Smooth muscle cell (in vitro differentiated cells): ENCODE results near the gene TARBP2. TPM values are rescaled to one million over a fixed set of nuclear protein-coding genes. Genes with fewer than 3 reads are reported as not detected.

Source experiments
- DNase-seq: peaks from one replicate; lab custom pipeline; 2025; ENCODE audit not compliant: unreplicated experiment; lab: John Stamatoyannopoulos, UW
- H2AFZ ChIP-seq: fragments of 200-600 bp; sonication (generic); 2 replicates; pipeline ENCODE4 v1.6.0; 2016; ENCODE audit warnings: antibody characterized with exemption, low read depth, mild to moderate bottlenecking
- H3F3A ChIP-seq: fragments of 200-600 bp; sonication (generic); 2 replicates; pipeline ENCODE4 v1.6.0; 2017; ENCODE audit warnings: antibody characterized with exemption, low read depth
- H3K27ac ChIP-seq: fragments of 200-600 bp; sonication (generic); 2 replicates; pipeline ENCODE4 v1.5.1; 2016; ENCODE audit warnings: low read depth, mild to moderate bottlenecking
- H3K27me3 ChIP-seq: fragments of 200-600 bp; sonication (generic); 2 replicates; pipeline ENCODE4 v1.6.1; 2016; ENCODE audit warnings: low read depth, mild to moderate bottlenecking
- H3K36me3 ChIP-seq: fragments of 200-600 bp; sonication (generic); 2 replicates; pipeline ENCODE4 v1.5.1; 2016; ENCODE audit warnings: low read depth
- H3K4me1 ChIP-seq: fragments of 200-600 bp; sonication (generic); 2 replicates; pipeline ENCODE4 v1.5.1; 2016; ENCODE audit warnings: low read depth
- H3K4me2 ChIP-seq: fragments of 200-600 bp; sonication (generic); 2 replicates; pipeline ENCODE4 v1.6.0; 2016; ENCODE audit warnings: mild to moderate bottlenecking
- H3K4me3 ChIP-seq: fragments of 200-600 bp; sonication (generic); 2 replicates; pipeline ENCODE4 v1.5.1; 2016; ENCODE audit warnings: mild to moderate bottlenecking
- H3K79me2 ChIP-seq: fragments of 200-600 bp; sonication (generic); 2 replicates; pipeline ENCODE4 v1.6.0; 2016; ENCODE audit warnings: low read depth, mild to moderate bottlenecking
- H3K9ac ChIP-seq: fragments of 200-600 bp; sonication (generic); 2 replicates; pipeline ENCODE4 v1.6.0; 2016; ENCODE audit warnings: low read depth
- H3K9me3 ChIP-seq: fragments of 200-600 bp; sonication (generic); replicated peaks from 2 replicates; pipeline ENCODE4 v1.5.1; 2016; ENCODE audit warnings: low read depth
- H4K20me1 ChIP-seq: fragments of 200-600 bp; sonication (generic); 2 replicates; pipeline ENCODE4 v1.6.0; 2016; ENCODE audit warnings: low read depth
- WGBS: methylation state at CpG from one replicate; pipeline ENCODE4 v1.1.7; 2016; ENCODE audit warnings: low lambda C conversion rate; 5-methylcytosine and 5-hydroxymethylcytosine counted together
- polyA plus RNA-seq: library from polyadenylated mRNA; unstranded; fragments of >200 nt; fragmentation: Nextera tagmentation; extraction: Ambion mirVana; gene quantifications from 2 replicates; pipeline ENCODE4 v1.2.1, GENCODE V29; 2016
- total RNA-seq: library from RNA; depleted of rRNA; stranded (reverse); fragments of >200 nt; gene quantifications from 2 replicates; pipeline ENCODE4 v1.2.3, GENCODE V29; 2014
- TF ChIP-seq, protein P1 (sequence below): fragments of 200-600 bp; sonication (generic); IDR thresholded peaks from 2 replicates; pipeline ENCODE4 v1.5.1; 2017; ENCODE audit warnings: borderline replicate concordance, mild to moderate bottlenecking, antibody characterized with exemption; ENCODE audit not compliant: insufficient read depth, poor library complexity, severe bottlenecking

Gene TARBP2
- total and polyA plus RNA-seq, 2 experiments from 2014 or later: 31.8 to 47.5 TPM

- Histone ChIP-seq H3K36me3 (no peaks in the 10 kb centered on the region), H3K27me3 (no peaks in the 10 kb centered on the region), H3K9ac (no peak within 1 kb of the TSS), H3K9me3 (no peaks in the 10 kb centered on the region), H3K27ac (no peak within 1 kb of the TSS), H3K4me3 (no peak within 1 kb of the TSS), H2AFZ (no peak within 1 kb of the TSS), H3F3A (peaks cover 10% of the 10 kb centered on the region), H3K4me1 (peaks cover 3% of the 10 kb centered on the region), H3K79me2 (peaks cover 2% of the 10 kb centered on the region), H3K4me2 (no peak within 1 kb of the TSS), H4K20me1 (no peaks in the 10 kb centered on the region)
- TF ChIP-seq, protein P1, sequence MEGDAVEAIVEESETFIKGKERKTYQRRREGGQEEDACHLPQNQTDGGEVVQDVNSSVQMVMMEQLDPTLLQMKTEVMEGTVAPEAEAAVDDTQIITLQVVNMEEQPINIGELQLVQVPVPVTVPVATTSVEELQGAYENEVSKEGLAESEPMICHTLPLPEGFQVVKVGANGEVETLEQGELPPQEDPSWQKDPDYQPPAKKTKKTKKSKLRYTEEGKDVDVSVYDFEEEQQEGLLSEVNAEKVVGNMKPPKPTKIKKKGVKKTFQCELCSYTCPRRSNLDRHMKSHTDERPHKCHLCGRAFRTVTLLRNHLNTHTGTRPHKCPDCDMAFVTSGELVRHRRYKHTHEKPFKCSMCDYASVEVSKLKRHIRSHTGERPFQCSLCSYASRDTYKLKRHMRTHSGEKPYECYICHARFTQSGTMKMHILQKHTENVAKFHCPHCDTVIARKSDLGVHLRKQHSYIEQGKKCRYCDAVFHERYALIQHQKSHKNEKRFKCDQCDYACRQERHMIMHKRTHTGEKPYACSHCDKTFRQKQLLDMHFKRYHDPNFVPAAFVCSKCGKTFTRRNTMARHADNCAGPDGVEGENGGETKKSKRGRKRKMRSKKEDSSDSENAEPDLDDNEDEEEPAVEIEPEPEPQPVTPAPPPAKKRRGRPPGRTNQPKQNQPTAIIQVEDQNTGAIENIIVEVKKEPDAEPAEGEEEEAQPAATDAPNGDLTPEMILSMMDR: no peak
- DNase-seq: no peak
- WGBS: 97% methylated on average over 9 of the region's 9 CpGs
Measured at GRCh38 chr12:53506881-53507602, 6.0 kb downstream of the TARBP2 start, which contains the start of gene NPFF. TSS of gene NPFF (minus strand) at chr12:53507484. CDS start at chr12:53507474, 10 bp downstream.

GRCh38 chr12:53507603-53507885, 6.5 kb downstream of the TARBP2 start:
- H3K9me3 ChIP-seq: no peaks in the 10 kb centered on the region
- no peaks in the 10 kb centered on the region for H3K79me2 ChIP-seq
- no peaks in the 10 kb centered on the region for H3K36me3 ChIP-seq
- WGBS: 82% methylated on average over 4 of the region's 4 CpGs
- no peaks in the 10 kb centered on the region for H3K27me3 ChIP-seq
- DNase-seq: no peak
- H2AFZ ChIP-seq: no peak overlapping the region
- no peaks in the 10 kb centered on the region for H3K4me1 ChIP-seq
- H3F3A ChIP-seq: peaks cover 10% of the 10 kb centered on the region
- H4K20me1 ChIP-seq: no peaks in the 10 kb centered on the region
- TF ChIP-seq, protein P1: no peak
- no peak overlapping the region for H3K4me3 ChIP-seq
- no peak overlapping the region for H3K9ac ChIP-seq
- H3K27ac ChIP-seq: no peak overlapping the region
- H3K4me2 ChIP-seq: no peak overlapping the region

DNA sequence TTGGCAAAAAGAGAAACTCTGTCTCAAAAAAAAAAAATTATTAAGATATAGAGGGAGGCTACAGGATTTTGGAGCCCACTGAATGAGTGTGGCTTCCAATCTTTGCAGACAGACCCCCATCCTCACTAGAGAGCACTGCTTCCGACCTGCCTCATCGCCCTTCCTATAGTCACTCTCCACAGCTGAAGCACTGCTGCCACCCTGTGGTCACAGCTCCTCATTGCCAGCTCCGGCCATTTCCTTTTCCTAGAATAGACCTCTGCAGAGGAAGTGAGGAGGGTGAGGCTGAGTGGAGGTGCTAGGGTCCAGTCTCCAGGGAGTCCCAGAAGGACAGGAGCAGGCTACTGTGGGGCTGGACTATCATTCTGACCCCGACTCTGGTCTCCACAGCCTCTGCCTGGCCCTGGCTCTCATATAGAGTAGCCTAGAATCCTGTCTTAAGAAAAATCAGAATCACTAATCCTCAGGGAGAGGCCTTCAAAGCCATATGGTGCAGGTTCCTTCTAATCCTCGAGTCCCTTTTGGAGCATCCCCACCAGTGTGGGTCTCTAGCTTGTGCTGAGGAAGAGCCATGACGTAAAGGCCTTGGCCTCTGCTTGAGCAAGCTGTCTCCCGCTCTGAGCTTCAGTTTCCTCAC, 7.6 kb downstream of the TARBP2 start:
- H3K4me2 ChIP-seq: no peak overlapping the region
- H3F3A ChIP-seq: peaks cover 10% of the 10 kb centered on the region
- no peak overlapping the region for H3K4me3 ChIP-seq
- no peak overlapping the region for H3K9ac ChIP-seq
- no peaks in the 10 kb centered on the region for H3K27me3 ChIP-seq
- DNase-seq: peak; percentile 41
- H3K27ac ChIP-seq: no peak overlapping the region
- H3K4me1 ChIP-seq: no peaks in the 10 kb centered on the region
- H4K20me1 ChIP-seq: no peaks in the 10 kb centered on the region
- H3K36me3 ChIP-seq: no peaks in the 10 kb centered on the region
- H2AFZ ChIP-seq: no peak overlapping the region
- WGBS: 40% methylated on average over 7 of the region's 7 CpGs
- H3K79me2 ChIP-seq: no peaks in the 10 kb centered on the region
- H3K9me3 ChIP-seq: no peaks in the 10 kb centered on the region
- TF ChIP-seq, protein P1: peak; percentile 92
